ENCODE data around the gene BST2. TPM values are rescaled to one million over a fixed set of nuclear protein-coding genes. Genes with fewer than 3 reads are reported as not detected.

BST2 gene
- total and polyA plus RNA-seq, 9 of the 15 experiments (the other 6 are each of a cell fraction or from before 2014, with no cell fraction given), result 11.2 to 232 (median 151) TPM

DNA sequence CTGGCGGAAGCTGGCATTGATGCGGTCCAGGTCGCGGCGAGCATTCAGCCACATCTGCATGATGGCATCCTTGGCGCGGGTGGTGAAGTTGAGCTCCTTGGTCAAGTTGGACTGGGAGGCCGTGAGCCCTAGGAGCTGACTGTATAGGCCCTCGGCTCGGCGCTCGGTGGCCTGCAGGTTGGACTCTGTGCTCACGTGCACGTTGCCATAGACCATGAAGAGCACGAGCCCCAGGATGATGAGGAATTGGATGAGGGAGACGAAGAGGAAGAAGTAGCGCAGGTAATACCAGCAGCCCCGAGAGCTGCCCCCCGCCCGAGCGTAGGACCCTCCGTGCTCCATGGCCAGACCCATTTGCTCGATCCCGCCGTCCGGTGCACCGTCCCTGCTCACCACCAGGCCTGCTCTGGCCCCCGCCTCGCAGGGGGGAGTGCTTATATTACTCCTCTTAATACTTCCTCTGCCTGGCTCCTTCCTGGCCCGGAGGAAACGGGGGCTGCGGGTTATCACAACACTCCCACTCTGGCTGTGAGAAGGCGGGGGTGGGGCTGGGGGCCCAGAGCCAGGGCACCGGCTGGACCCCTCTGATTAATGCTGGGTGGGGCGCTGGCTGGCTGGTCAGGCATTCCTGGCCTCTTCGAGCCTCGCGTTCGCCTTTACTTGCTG, 28.4 kb downstream of the BST2 start, which contains the start of gene PLVAP (continued):
- TF ChIP-seq, protein P1, sequence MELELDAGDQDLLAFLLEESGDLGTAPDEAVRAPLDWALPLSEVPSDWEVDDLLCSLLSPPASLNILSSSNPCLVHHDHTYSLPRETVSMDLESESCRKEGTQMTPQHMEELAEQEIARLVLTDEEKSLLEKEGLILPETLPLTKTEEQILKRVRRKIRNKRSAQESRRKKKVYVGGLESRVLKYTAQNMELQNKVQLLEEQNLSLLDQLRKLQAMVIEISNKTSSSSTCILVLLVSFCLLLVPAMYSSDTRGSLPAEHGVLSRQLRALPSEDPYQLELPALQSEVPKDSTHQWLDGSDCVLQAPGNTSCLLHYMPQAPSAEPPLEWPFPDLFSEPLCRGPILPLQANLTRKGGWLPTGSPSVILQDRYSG (tag; conservative IDR thresholded peaks at IDR 0.05; ENCODE audit: low read depth), result no peak
- TF ChIP-seq MAZ (CRISPR knock-in tag; conservative IDR thresholded peaks at IDR 0.05 in 1 of 2, IDR thresholded peaks at IDR 0.05 in 1 of 2) (peak in 1 of 2 experiments; percentile 90; a peak in 2 of 4 replicates), IRF2 (CRISPR knock-in tag; IDR thresholded peaks at IDR 0.05) (no peak), EGR1 (conservative IDR thresholded peaks at IDR 0.05) (peak; percentile 87), ZNF408 (CRISPR knock-in tag; IDR thresholded peaks at IDR 0.05; ENCODE audit: low read depth) (no peak), CAMTA2 (CRISPR knock-in tag; conservative IDR thresholded peaks at IDR 0.05) (no peak), ZC3H11A (IDR thresholded peaks at IDR 0.05; ENCODE audit: low read depth, low read length) (no peak), NRF1 (conservative IDR thresholded peaks at IDR 0.05 in 1 of 2, IDR thresholded peaks at IDR 0.05 in 1 of 2) (0 out of 4 replicates have a peak, but pooled peaks of 1 of the 2 experiments have one; percentile 19)
- TF ChIP-seq, protein P2, sequence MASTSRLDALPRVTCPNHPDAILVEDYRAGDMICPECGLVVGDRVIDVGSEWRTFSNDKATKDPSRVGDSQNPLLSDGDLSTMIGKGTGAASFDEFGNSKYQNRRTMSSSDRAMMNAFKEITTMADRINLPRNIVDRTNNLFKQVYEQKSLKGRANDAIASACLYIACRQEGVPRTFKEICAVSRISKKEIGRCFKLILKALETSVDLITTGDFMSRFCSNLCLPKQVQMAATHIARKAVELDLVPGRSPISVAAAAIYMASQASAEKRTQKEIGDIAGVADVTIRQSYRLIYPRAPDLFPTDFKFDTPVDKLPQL (IDR thresholded peaks at IDR 0.05; ENCODE audit: extremely low read depth, insufficient read length), result no peak
- TF ChIP-seq, protein P3, sequence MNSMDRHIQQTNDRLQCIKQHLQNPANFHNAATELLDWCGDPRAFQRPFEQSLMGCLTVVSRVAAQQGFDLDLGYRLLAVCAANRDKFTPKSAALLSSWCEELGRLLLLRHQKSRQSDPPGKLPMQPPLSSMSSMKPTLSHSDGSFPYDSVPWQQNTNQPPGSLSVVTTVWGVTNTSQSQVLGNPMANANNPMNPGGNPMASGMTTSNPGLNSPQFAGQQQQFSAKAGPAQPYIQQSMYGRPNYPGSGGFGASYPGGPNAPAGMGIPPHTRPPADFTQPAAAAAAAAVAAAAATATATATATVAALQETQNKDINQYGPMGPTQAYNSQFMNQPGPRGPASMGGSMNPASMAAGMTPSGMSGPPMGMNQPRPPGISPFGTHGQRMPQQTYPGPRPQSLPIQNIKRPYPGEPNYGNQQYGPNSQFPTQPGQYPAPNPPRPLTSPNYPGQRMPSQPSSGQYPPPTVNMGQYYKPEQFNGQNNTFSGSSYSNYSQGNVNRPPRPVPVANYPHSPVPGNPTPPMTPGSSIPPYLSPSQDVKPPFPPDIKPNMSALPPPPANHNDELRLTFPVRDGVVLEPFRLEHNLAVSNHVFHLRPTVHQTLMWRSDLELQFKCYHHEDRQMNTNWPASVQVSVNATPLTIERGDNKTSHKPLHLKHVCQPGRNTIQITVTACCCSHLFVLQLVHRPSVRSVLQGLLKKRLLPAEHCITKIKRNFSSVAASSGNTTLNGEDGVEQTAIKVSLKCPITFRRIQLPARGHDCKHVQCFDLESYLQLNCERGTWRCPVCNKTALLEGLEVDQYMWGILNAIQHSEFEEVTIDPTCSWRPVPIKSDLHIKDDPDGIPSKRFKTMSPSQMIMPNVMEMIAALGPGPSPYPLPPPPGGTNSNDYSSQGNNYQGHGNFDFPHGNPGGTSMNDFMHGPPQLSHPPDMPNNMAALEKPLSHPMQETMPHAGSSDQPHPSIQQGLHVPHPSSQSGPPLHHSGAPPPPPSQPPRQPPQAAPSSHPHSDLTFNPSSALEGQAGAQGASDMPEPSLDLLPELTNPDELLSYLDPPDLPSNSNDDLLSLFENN (IDR thresholded peaks at IDR 0.05; ENCODE audit: low read depth in 2 of 2, low read length in 2 of 2), result no peak
- TF ChIP-seq, protein P4, sequence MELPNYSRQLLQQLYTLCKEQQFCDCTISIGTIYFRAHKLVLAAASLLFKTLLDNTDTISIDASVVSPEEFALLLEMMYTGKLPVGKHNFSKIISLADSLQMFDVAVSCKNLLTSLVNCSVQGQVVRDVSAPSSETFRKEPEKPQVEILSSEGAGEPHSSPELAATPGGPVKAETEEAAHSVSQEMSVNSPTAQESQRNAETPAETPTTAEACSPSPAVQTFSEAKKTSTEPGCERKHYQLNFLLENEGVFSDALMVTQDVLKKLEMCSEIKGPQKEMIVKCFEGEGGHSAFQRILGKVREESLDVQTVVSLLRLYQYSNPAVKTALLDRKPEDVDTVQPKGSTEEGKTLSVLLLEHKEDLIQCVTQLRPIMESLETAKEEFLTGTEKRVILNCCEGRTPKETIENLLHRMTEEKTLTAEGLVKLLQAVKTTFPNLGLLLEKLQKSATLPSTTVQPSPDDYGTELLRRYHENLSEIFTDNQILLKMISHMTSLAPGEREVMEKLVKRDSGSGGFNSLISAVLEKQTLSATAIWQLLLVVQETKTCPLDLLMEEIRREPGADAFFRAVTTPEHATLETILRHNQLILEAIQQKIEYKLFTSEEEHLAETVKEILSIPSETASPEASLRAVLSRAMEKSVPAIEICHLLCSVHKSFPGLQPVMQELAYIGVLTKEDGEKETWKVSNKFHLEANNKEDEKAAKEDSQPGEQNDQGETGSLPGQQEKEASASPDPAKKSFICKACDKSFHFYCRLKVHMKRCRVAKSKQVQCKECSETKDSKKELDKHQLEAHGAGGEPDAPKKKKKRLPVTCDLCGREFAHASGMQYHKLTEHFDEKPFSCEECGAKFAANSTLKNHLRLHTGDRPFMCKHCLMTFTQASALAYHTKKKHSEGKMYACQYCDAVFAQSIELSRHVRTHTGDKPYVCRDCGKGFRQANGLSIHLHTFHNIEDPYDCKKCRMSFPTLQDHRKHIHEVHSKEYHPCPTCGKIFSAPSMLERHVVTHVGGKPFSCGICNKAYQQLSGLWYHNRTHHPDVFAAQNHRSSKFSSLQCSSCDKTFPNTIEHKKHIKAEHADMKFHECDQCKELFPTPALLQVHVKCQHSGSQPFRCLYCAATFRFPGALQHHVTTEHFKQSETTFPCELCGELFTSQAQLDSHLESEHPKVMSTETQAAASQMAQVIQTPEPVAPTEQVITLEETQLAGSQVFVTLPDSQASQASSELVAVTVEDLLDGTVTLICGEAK (IDR thresholded peaks at IDR 0.05), result no peak
- TF ChIP-seq, protein P4 (CRISPR knock-in tag; IDR thresholded peaks at IDR 0.05), result no peak
